Sigmoid colon (tissue), 4 donors: ENCODE measurements around the gene PLEKHG7.

Source experiments
- EP300 ChIP-seq, 4 donors: sonication (generic); formaldehyde crosslinking; IDR thresholded peaks; one replicate each; pipeline ENCODE4 v1.6.1; 2017; ENCODE audit warnings: antibody characterized with exemption in 4 of 4
- POLR2A ChIP-seq, 2 donors: fragments of 450-650 bp; IDR thresholded peaks; one replicate each; pipeline ENCODE4 v1.6.1; 2016; ENCODE audit warnings: antibody characterized with exemption in 2 of 2, mild to moderate bottlenecking in 2 of 2, moderate library complexity in 2 of 2
- POLR2AphosphoS5 ChIP-seq, 4 donors: sonication (generic); formaldehyde crosslinking; IDR thresholded peaks; one replicate each; pipeline ENCODE4 v1.6.1; 2017; ENCODE audit warnings: antibody characterized with exemption in 4 of 4
- TF ChIP-seq, protein P1 (sequence below), 4 experiments: fragments of 450-650 bp in 3 of 4; fragments of 200-600 bp in 1 of 4; IDR thresholded peaks; one replicate each; pipeline ENCODE4 v1.5.1; 2016 to 2019; ENCODE audit warnings: antibody characterized with exemption in 4 of 4, mild to moderate bottlenecking in 3 of 4, moderate library complexity in 2 of 4

DNA sequence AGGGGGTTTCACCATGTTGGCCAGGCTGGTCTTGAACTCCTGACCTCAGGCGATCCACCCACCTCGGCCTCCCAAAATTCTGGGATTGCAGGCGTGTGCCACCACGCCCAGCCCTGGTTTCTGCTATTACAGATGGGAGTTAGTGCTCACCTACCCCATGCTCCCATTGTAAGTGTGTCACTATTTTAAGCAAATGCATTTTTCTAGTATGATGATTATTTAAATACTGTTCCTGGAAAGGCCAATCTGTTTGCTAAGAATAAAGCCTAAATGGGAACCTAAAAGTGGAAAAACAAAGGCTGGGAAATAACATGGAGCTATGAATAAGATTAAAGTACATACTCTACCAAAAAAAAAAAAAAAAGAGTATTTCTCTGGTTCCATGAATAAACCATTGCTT is 45.0 kb upstream of the PLEKHG7 start:
- TF ChIP-seq, protein P1, sequence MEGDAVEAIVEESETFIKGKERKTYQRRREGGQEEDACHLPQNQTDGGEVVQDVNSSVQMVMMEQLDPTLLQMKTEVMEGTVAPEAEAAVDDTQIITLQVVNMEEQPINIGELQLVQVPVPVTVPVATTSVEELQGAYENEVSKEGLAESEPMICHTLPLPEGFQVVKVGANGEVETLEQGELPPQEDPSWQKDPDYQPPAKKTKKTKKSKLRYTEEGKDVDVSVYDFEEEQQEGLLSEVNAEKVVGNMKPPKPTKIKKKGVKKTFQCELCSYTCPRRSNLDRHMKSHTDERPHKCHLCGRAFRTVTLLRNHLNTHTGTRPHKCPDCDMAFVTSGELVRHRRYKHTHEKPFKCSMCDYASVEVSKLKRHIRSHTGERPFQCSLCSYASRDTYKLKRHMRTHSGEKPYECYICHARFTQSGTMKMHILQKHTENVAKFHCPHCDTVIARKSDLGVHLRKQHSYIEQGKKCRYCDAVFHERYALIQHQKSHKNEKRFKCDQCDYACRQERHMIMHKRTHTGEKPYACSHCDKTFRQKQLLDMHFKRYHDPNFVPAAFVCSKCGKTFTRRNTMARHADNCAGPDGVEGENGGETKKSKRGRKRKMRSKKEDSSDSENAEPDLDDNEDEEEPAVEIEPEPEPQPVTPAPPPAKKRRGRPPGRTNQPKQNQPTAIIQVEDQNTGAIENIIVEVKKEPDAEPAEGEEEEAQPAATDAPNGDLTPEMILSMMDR (IDR thresholded peaks at IDR 0.05), result no peak
- TF ChIP-seq POLR2AphosphoS5 (IDR thresholded peaks at IDR 0.05) (no peak), POLR2A (IDR thresholded peaks at IDR 0.05) (no peak), EP300 (IDR thresholded peaks at IDR 0.05) (no peak)
